ENCODE results near the gene UGT1A1.

The UGT1A1 gene

DNA sequence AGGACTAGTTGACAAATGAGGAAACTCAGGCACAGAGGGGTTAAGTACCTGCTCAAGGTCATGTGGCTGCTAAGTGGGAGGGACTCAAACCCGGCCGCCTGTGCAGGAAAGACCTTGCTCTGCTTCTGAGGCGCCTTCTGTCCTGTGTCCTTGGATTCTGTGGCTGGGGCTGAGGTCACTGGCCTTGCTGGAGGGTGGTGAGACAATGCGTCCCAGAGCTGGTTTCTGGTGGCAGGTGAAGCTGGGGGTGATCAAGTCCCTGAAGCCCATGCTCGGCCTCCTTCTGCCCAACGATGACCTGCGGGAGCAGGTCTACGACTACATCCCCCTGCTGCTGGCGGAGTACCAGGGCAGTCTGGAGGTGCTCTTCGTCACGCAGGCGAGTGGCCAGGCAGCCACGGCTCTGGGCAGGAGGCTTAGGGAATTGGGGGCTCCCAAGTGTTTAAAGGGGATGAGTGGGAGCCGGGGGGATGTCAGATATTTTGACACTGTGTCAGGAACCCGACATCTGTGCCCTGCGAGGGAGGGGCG, 34.1 kb downstream of the UGT1A1 start:
- intact Hi-C loops (cut with DNase I), result no loop called here
- no peak for DNase-seq

DNA sequence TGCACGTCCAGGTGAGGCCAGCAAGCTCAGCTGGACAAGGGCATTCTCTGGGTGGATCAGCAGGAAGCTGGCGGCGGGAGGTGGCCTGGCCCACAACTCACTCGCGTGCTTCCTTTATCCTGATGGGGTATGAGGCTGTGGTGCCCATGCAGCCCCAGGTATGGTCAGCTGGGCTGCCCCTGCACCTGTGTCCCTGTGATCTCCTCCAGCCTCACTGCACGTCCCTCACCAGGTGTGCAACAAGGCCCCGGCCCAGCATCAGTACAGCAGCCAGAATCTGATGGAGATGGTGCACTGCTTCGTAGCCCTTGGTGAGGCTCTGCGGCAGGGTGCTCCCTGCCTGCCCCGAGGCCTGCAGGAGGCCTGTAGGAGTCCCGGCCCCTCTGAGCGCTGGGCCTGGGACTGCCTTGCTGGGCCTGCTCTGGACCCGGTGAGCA, 35.7 kb downstream of the UGT1A1 start:
- intact Hi-C loops (cut with DNase I), result no loop called here
- DNase-seq, result no peak

DNA sequence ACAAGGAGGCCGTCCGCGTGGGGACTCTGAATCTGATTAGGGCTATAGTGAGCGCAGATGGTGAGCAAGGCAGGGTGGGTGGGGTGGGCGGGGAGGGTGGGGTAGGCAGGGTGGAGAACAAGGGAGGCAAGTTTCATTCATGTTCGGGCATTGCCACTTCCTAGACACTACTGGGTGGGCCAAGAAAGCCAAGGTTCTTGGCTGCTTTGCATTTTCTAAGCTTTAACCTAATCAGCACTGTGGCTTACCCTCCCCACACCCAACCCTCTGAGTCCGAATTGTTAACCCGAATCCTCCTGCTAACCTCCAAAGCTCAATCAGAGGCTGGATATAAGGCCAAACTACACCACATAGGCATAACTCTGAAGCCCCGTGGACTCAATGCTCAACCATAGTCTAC, 36.2 kb downstream of the UGT1A1 start:
- intact Hi-C loops (cut with DNase I), result no loop called here
- DNase-seq, result no peak

DNA sequence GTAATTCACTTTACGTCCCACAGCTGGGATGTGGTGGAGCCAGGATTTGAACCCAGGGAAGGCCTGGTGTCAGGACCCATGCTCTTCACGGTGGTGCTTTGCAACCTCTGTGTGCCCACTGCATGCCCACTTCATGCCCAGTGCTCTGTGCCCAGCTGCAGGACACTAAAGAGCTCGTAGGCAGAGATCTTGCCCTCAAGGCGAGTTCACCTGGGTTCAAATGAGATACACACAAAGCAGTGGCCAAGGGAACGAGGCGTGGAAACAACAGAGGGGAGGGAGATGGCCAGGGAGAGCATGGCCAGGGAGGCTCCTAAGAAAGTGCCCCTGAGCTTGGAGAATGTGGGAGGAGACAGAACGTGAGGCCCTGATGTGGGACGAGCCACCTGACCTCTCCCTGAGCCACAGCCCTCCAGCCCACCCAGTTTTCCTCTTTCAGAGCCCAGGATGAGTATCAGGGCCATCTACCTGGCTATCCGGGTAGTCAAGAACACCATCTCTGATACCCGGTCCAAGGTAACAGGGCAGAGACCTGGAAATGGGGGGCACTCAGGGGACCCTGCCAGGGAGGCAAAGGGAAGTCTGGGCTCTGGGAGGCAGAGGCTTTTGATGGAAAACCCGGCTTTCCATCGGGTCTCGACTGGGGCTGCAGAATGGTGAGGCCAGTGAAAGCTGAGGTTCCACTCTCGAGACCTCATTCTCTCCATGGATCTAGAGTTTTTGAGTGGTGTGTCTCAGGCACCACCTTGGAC, 38.4 kb downstream of the UGT1A1 start:
- intact Hi-C loops (cut with DNase I), result no loop called here
- DNase-seq, result peak in 1 of 10 donors; percentile 33

DNA sequence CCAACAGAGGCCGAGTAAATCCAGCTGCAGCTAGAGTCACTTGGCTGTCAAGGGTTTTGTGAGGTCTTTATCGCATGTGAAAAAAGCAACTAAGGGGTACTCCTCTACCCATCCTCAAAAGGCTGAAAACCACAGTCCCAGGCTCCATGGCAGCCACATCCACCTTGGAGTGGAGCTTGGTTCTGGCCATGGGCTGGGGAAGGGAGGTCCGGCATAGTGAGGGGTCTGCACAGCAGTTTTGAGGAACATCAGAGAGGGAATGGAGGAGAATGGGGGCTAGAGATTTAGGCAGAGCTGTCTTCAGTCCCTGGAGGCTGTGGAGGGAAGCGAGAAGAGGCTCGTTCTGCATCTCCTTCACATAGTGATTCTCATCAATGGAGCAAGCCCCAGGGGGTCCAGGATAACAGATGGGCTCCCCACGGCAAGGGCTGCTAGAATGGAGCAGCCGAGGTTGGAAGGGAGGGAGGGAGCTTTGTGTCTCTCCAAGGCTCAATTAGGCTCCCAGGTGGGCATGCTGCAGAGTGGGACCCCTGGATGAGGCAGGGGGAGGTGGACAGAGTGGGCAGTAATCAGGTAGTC, 39.1 kb downstream of the UGT1A1 start:
- intact Hi-C loops (cut with DNase I), result no loop called here
- DNase-seq, result peak in 1 of 10 donors; percentile 2

DNA sequence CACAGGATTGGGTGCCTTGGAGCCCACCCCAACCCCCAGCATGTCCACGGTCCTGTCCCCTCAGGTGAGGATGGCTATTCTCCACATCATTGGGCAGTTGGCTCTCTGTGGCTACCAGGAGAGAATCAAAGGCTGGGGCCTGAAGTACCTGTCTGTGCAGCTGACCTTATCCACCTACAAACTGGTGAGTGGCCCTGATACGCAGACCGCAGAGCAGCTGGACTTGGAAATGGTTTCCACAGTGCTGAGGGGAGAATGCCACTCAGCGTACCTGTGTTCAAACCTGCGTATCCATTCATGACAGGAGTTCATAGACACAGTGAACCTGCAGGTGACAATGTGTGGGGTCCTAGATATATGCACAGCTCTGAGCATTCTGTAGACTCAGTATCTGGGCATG, 39.6 kb downstream of the UGT1A1 start:
- intact Hi-C loops (cut with DNase I), result no loop called here
- DNase-seq, result no peak

DNA sequence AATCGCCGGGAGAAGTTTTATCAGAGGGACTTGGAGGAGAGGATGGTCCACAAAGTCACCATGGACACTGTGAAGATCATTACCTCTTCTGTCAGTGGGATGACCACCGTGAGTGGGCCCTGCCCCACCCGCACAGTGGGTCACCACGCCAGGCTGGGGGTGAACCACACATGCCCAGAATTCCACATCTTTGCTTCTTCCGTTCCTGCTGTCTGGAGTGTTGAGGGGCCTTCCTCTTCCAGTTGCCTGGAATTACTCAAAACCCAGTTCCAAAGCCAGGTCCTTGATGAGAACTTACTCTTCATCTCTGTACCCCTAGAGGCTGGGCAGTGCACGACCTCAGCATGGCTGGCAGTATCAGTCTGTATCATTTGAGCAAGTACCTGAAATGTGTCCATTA, 40.1 kb downstream of the UGT1A1 start:
- peak in 1 of 10 donors; percentile 2 for DNase-seq
- intact Hi-C loops (cut with DNase I), result no loop called here

DNA sequence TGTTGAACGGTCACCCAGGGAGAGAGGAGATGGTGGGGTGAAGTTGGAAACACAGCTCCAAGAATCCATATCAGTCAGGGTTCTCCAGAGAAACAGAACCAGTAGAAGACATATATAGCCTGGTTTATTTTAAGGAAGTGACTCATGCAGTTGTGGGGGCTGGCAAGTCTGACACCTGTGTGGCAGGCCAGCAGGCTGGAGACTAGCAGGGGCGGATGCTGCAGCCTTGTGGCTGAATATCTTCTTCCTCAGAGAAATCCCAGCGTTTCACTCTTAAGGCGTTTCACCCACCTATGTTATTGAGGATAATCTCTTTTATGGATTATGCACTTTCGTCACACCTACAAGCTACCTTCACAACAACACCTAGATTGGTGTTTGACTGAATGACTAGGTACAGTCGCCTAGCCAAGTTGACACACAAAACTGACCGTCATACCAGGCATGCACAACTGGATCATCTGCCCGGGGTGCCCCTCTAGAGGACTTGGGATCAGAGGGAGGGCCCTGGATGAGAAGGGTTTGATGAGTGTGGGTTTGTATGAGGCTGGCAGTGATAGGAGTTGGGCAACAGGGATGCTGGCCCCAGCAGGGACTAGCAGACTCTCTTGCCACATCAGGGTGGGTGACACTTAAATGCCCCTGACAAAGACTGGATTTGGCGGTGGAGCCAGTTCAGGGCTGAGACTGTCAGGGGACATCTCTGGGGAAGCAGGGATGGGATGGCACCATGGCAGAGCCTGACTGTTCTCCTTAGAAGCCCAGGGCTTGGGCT, 41.5 kb downstream of the UGT1A1 start:
- DNase-seq, result peak in 5 of 10 donors; percentile 13 to 89 (median 55)
- intact Hi-C loops (cut with DNase I), result no loop called here

DNA sequence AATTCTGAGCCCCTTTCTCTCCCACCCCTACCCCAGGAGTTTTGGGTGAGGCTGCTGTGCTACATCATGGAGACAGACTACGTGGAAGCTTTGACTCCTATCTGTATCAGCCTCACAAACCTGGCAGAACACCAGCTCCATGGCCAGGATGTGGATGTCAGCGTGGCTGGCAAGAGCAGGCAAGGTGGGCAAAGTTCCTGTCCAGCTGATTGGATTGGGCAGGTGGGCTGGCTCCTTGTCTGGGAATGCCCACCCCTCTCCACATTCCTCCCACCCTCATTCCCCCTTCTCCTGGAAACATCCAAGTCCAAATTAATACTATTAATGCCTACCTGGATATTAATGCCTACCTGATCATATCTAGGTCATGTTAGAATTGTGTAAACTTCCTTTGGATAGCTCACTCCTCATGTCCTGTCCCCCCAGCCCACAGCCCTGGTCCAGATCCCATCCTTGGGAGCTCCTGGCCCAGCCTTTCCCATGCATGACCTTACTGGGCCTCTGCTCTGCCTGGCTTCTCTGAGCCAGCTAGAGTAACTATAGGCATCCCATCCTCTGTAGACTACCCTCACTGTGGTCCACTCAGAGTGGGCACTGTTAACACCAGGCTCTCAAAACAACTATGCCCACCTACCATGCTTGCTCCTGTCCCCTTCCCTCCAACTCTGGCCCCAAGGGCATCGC, 42.2 kb downstream of the UGT1A1 start:
- intact Hi-C loops (cut with DNase I), result no loop called here
- peak in 1 of 10 donors; percentile 48 for DNase-seq

DNA sequence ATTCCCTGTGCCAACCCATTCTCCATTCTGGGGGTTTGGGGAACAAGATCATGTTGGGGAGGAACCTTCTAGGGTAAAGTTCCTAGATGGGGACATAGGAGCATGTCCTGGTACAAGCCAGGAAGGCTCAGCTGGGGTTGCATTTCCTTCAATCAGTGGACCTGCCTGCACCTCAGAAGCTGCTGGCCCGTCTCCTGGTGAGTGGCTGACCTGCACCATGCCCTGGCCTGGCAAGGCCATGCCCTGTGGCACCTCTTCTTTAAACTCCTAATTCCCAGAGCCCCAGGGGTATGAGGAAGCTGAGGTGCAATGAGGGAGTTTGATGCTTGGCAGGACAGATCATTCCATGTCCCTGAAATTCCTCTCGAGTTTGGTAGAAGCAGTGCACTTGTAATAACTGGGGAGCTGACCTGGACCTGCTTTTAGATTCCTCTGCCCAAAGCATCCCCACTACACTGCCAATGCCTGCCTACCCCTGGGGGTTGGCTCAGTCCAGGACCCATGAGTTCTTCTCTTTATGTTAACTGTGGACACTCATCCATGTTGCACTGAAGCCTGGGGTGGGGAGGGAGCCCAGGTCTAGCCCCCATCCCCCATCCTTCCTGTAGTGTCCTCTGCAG, 43.3 kb downstream of the UGT1A1 start:
- peak in 1 of 10 donors; percentile 16 for DNase-seq
- intact Hi-C loops (cut with DNase I), result no loop called here

DNA sequence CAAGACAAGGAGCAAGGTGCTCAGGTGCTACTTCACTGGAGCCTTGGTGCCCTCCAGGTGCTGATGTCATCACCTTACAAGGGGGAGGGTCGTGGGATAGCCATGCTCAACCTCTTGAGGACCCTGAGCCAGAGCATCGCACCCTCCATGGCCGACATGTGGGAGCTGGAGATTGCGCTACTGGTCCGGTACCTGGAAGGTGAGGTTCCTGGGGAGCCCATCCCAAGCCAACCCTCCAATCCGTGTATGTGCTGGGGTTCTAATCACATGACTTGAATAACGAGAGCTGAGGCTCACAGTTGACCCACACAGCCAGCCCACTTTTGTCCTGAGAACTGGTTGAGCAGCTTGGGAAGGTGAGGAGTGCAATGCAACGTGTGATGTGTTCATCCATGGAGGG, 43.9 kb downstream of the UGT1A1 start:
- peak in 1 of 10 donors; percentile 46 for DNase-seq
- intact Hi-C loops (cut with DNase I), result no loop called here

DNA sequence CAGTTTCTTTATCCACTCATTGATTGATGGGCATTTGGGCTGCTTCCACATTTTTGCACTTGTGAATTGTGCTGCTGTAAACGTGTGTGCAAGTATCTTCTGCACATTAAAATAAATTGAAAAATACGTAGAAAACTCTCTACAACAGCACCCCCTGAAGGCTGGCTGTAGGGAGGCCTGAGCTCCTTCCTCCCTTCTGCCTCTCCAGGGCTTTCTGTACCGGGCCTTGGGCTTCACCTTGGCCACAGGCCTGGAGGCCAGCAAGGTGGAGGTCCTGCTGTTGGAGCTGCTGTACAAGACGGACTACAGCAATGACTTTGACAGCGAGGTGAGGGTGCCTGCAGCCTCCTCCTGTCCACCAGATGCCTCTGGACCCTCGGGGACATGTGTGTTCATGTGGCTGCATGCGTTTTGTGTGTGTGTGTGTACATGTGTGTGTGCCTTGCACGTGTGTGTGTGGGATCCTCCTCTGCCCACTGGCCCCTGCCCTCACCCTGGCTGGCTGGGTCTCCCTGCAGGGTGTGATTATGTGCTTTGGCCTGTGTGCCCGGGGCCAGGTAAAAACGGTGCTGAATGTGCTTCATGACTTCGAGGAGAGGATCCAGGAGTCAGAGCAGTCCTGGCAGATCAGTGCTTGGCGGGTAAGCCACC, 47.3 kb downstream of the UGT1A1 start:
- peak in 2 of 10 donors; percentile 53 to 74 for DNase-seq
- intact Hi-C loops (cut with DNase I), result no loop called here

DNA sequence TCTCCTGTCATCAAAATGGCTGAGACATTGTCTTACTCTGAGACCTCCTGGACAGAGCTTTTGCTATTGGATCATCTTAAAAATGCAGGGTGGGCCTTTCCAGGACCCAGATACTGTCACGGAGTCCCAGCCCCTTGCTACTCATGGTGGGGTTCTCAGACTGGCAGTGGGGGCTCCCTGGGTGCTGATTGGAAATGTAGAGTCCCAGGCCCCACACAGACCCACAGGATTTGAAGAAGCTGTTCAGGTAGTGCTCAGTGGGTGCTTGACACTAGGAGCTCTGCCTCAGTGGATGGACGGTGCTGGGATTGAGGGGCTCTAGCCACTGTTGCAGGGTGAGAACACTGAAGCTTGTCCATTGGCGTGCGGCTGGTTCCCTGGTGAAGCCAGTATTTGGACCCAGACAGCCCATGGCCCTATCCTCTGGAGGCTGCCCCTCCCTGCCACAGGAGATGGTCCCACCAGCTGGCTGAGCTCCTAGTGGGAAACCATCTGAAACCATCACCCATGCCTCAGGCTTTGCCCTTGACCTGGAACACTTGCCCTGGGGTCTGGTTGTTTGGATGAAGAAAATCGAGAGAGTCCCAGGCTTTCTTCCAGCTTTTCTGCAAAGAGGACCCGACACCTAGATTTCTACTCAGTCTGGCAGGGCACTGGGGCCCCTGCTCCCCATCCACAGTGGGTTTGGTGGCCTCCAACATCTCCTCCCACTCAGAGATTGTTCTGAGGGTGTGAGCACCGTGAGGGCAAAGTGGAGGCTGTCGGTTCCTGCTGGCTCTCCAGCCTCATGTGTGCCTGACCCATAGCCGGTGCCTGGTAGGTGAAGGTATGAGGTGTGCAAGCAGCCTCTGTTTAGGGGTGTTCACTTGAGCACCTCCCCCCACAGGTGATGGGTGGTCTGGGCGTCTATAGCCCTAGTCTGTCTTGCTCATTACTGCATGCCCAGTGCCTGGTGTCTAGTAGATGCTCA, 48.2 kb downstream of the UGT1A1 start:
- peak in 1 of 10 donors; percentile 81 for DNase-seq
- intact Hi-C loops (cut with DNase I), result no loop called here

DNA sequence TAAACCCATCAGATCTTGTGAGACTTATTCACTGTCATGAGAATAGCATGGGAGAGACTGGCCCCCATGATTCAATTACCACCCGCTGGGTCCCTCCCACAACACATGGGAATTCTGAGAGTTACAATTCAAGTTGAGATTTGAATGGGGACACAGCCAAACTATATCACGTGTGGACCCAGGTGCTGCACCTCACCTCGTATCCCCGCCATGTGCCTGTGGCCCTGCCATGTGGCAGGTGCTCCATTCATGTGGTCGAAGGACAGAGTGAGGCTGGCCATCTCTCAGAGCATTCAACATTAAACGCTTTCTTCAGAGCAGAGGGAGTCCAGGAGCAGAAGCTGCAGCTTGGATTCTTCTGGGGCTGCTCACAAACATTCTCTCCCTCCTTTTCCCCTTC, 50.3 kb downstream of the UGT1A1 start:
- intact Hi-C loops (cut with DNase I), result no loop called here
- peak in 2 of 10 donors; percentile 12 to 20 for DNase-seq

DNA sequence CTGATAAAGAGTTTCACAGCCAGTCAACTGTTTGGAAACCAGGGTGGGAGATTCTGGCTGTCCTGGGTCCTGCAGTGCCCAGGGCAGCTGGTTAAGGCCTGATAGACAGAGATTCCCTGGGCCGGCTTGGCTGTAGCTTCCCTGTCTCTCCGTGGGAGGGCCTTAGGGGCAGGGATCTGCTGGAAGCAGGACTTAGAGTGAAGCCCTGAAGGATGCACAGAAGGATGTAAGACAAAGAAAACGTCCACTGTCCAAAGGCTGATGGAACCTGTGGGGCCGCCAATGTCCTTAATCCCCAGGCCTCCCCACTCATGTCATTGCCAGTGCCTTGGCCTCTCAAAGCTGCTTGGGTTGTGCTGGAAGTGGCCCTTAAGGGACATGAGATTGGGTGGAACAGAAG, 51.0 kb downstream of the UGT1A1 start:
- peak in 2 of 10 donors; percentile 32 to 57 for DNase-seq

DNA sequence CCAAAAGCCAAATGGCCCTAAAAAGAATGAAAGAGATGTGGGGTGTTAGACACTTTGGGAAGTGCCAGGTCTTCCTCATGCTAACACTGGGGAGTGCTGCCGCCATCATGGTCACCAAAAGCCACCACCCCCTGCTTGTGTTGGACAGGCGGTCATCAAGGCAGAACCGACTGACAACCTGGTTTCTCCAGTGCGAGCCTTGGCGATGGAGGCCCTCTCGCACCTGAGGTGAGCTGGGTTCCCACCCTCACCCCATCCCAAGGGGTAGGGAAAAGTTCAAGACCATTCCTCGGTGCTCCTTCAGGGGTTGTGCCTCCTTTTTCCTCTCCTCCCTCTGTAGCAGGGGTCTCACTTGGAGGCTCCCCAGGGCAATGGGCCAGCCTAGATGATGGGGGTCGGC, 51.7 kb downstream of the UGT1A1 start:
- intact Hi-C loops (cut with DNase I), result no loop called here
- DNase-seq, result peak in 3 of 10 donors; percentile 1 to 73 (median 62)

More for the DNA sequence above, 51.0 kb downstream of the UGT1A1 start:
- intact Hi-C loops (cut with DNase I), result no loop called here

DNA sequence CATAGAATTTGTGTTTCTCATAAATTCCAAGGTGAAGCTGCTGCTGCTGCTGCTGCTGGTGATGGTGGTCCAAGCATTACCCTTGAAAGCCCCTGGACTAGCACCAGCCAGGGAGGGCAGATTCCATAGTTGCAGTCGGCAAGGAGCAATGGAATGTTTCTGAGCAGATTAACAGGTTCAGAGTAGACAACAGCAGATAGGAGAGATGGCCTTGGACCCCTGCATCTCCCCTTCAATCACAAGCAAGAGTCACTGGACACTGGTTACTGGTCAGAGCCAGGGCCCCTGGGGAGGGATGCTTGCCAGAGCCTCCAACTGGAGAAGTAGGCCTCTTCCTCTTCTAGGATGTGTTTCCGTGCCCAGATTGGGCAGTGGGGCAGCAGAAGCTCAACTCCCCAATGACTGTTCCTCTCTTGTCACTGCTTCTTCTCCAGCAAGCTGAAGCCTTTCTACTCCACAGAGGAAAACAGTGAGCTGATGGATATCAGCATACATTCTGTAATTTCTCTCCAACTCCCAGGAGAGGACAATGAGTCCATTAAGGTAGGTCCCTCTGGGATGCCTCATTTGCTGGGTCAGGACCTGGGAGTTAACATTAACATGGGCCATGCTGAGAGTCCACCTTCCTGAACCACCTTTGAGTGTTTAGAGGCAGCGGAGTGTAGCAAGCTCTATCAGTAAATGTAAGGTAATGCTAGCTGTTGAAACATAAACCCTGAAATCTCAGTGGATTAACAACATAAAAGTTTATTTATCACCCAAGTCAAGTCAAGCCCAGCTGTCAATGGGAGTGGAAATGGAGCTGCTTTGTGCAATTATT, 53.4 kb downstream of the UGT1A1 start:
- intact Hi-C loops (cut with DNase I), result no loop called here
- DNase-seq, result peak in 2 of 10 donors; percentile 11 to 46

Measured in posterior cingulate gyrus (tissue), 11 donors.